GM19238 (cell line): ENCODE results near the gene EFCAB7.

Source experiments
- DNase-seq: peaks from one replicate; pipeline ENCODE4 v3.0.0; 2011; ENCODE audit warnings: low spot score; ENCODE audit not compliant: insufficient read length

EFCAB7 gene, protein sequence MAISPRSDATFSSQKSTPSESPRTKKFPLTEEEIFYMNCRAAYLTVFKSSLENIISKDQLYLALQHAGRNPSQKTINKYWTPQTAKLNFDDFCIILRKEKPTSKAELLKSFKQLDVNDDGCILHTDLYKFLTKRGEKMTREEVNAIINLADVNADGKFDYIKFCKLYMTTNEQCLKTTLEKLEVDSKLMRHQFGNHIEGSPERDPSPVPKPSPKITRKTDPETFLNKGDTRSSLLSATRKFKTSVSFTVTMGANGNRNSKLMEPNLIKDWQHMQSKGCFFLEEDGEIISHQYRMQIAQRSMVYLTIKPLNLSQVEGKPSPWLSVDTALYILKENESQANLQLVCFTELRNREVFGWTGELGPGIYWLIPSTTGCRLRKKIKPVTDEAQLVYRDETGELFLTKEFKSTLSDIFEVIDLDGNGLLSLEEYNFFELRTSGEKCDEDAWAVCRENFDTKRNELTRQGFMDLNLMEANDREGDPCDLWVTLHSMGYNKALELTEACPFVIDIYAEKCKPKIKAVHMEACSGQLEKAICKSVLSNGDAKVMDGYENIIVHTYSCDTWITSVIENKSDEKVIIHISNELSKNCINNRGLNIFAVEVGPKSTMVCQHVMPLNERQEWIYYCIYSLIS

DNA sequence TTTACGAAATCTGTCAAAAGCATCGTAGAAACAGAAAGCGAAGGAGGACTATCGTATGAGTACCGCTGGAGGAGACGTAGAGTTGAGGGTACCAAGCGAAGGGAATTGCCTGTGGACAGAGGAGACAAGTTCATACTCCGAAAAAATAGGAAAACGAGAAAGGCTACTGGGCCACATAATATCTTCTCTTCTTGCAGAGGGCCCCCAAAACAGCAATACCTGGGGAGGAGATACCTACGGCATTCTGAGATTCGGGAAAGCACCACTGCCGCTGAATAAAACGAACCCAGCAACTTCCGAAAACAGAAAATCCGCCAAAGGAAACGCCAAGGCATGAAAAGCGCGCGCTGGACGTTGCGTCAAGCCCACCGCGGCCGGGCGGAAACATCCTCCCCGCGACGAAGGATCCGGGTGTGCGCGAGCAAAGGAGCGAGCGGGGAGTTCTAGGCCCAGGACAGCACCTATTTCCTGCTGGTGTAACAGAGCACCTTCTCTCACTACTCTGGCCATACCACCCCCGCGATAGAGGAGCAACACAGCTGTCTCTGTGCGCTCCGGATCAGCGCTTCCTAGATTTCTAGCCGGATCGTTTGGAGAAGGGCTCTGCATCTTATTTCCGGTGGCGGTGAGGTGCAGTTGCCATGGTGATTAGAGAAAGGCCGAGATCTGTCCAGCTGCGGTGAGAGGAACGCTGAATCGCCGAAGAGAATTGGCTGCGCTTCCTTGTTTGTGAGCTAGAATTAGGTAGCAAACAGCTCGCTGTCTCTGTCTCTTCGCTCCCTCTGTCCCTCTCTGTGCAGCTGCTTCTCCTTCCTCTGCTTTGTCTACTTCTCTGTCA lies at the start of gene EFCAB7, which contains the start of gene ITGB3BP:
Gene EFCAB7 (plus strand): TSS at position 635 of the 838 bp plus-strand sequence. CDS start 2,048 bp downstream, outside the sequence.
Gene ITGB3BP (minus strand): TSS at position 335 of the 838 bp plus-strand sequence. CDS start 92 bp downstream, at position 243.
- peak; percentile 28 for DNase-seq

- no peak for DNase-seq
Measured at GRCh38 chr1:63475761-63476160, 47.6 kb upstream of the EFCAB7 start.

- DNase-seq = no peak
Measured at GRCh38 chr1:63480057-63480456, 43.3 kb upstream of the EFCAB7 start.

DNA sequence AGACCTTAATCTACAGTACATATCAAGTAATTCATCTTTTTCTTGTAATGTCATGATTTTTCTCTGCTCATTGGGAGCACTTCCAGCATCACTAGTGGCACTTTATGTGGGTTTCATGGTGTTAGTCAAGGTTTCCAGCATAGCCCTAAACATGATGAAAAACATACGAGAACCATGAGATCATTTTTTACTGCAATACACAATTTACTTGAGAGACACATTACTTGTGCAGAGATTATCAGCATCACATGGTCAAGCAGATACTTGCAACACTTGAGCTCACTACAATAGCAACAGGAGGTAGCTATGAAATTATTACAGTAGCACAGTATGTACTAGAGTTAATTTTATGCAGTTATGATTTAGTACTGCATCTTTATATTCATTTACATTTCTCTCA lies 36.7 kb upstream of the EFCAB7 start:
- DNase-seq = no peak

DNA sequence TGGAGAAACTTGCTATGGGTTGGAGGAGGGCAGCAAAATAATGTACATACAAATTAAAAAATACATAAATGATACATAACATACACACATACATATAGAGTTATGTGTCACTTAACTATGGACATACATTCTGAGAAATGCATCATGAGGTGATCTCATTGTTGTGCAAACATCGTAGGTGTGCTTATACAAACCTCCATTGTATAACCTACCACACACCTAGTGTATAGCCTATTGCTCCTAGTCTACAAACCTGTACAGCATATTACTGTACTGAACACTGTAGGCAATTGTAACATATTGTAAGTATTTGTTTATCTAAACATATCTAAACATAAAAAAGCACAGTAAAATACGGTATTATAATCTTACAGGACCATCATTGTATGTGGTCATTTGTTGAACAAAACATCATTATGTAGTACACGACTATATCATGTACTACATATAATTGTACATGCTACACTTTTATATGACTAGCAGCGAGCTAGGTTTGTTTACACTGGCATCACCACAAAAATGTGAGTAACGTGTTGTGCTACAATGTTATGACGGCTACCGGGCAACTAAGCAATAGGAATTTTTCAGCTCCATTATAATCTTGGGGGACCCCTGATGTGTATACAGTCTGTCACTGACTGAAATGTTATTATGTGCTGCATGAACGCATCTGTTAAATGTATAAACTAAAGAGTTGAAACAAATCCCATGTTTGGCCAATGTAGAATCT lies 35.8 kb upstream of the EFCAB7 start:
- no peak for DNase-seq

DNA sequence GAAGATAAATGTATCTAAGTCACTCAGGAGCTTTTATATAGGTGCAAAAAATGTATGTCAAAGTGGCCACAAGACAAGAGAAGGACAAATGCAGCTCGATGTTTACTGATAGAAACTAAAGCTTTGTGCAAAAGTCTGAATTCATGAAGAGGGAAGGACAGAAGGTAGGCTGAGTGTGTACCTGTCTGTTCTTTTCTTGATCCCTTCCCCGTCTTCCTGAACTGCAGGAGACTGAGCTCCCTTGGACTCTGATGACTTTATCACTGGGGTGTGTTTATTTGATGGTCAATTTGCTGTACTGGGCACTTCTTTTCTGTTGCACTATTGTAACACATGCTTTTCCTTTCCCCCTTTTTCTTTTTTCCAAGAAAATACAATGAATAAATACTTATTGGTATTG lies 25.7 kb upstream of the EFCAB7 start:
- no peak for DNase-seq

DNA sequence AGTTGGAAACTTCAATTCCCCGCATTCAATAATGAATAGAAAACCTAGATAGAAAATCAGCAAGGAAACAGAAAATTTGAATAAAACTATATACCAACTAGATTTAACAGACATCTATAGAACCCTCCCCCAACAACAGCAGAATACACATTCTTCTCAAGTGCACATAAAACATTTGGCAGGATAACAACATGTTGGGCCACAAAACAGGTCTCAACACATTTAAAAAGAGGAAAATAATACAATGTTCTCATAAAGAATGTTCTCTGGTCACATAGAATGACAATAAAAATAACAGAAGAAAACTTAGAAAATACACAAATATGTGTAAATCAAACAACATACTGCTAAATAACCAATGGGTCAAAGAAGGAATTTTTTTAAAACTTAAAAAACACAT lies 25.2 kb upstream of the EFCAB7 start:
- DNase-seq = no peak

GRCh38 chr1:63501256-63501655 lies 22.1 kb upstream of the EFCAB7 start:
- DNase-seq = no peak

GRCh38 chr1:63506782-63507181 lies 16.5 kb upstream of the EFCAB7 start:
- no peak for DNase-seq

- DNase-seq = no peak
Measured at GRCh38 chr1:63509718-63510117, 13.6 kb upstream of the EFCAB7 start.

DNA sequence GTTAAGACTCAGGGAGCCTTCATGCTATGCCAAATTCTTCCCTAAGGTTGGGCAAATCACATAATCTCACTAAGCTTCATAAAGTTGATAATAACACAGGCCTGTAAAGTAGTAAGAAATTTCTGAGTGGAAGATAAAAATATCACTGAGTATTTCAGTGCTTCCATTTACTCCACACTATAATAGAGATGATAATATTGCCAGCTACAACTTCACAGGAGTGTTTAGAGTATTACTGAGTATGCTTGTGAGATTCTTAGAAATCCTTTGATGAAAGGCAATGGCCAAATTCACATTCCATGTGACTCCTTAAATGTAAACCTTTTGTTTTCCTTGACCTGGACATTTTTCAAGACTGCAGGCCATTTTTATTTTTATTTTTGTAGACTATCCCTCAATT lies 10.7 kb upstream of the EFCAB7 start:
- no peak for DNase-seq

GRCh38 chr1:63516629-63517028 lies 6.7 kb upstream of the EFCAB7 start:
- DNase-seq = no peak

- DNase-seq = no peak
Measured at GRCh38 chr1:63523738-63524137, 413 bp downstream of the EFCAB7 start.

DNA sequence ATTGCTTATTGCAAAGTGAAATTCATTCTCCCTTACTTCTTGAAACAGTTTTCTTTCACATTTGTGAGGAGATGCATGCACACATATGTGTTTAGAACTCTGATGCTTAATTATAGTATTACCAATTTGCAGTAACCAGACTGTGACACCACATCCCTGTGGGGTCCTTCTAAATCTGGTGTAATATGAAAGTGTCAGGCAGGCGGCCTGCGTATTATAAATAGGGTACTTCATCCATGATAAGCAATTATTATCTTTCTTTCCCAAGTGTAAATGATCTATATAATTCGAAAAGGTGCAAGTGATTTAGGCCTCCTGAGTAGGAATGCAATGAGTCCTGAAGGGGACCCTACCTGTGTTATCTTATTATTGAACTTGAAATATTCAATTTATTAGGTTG lies 876 bp downstream of the EFCAB7 start:
- DNase-seq = no peak

DNA sequence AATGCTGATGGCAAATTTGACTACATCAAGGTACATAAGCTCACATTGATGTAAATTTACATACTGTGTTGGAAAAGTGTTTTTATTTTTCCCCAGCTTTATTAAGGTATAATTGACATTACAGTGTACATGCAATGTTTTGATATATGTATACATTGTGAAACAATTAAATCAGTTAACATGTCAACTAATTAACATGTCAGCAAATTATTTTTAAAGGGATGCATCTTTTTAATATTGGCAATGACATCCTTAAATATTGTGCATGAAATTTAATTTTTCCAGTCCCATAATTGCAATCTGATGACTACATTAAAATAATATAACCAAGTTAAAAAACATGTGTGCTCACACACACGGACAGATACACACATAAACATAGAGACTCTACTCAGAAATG lies 9.4 kb downstream of the EFCAB7 start:
- no peak for DNase-seq

DNA sequence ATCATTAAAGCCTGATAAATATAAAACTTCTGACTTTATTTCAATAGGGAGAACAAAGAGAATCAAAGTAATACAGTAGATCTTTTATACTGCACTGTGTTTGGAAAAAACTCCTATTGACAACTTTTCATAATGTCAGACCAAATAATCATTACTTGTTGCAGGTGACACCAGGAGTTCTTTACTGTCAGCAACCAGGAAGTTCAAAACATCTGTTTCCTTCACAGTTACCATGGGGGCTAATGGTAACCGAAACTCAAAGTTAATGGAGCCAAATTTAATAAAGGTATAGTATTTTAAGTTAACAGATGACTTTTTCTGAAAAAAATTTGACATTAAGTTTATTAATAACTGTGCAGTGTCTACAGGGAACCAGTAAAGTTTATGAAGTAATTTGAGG lies 10.6 kb downstream of the EFCAB7 start:
- no peak for DNase-seq

- DNase-seq = no peak
Measured at GRCh38 chr1:63534406-63534805, 11.1 kb downstream of the EFCAB7 start.

DNA sequence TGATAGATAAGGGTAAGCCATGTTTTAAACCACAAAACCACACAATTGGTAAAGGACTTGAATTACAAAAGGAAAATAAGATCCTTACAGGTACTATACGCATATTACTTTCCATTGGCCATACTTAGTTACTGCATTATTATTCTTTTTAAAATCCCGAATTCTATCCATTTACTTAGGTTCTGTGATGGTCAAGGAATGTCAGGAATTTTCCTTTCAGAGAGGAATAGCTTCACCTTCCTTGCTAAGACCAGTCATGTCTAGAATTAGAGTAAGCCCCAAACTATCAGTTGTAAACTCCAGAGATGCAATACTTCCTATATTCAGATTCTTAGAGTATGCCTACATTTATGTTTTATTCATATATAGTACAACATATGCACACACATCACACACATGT lies 13.7 kb downstream of the EFCAB7 start:
- DNase-seq = no peak

DNA sequence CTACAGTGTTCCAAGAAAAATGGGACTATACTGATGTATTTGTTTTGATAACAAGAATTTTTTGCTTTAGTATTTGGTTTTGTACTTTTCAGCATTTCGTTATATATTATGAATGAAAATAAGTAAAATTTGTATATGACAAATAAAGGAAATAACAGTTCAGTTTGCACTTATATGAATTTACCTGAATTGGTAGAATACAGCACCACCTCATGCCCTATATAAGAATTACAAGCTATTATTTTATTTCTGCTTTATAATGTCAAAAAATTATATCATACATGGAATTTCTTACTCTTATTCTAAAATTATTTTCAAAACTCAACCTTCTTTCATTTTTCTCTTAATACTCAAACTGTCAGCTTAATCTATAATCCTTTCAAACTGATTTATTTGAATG lies 14.6 kb downstream of the EFCAB7 start:
- no peak for DNase-seq

DNA sequence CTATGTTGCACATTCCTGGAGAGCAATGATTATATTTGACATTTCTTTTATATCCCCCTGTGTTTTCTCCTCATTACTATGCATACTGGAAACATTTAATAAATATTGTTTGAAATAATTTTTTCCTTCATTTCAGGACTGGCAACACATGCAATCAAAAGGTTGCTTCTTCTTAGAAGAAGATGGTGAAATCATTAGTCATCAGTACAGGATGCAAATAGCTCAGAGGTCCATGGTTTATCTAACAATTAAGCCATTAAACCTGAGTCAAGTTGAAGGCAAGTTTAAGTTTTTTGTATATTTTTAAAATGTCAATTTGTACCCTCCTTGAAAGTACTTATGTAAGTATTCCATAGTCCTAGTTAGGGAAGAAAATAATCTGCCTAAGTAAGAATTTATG lies 22.5 kb downstream of the EFCAB7 start:
- no peak for DNase-seq

GRCh38 chr1:63547621-63548294 lies 24.4 kb downstream of the EFCAB7 start:
- DNase-seq = no peak
